Measurements from ENCODE around the gene MEA1.

GRCh38 chr6:43054206-43054943 lies 40.6 kb upstream of the MEA1 start:
- TF ChIP-seq CTCF (IDR thresholded peaks at IDR 0.05) (no peak), POLR2A (IDR thresholded peaks at IDR 0.05) (no peak)

Data from lower leg skin (tissue), 3 donors.